ENCODE measurements around the gene RNF126.
"Not testable (repeated sequence)": the region's sequence is repeated elsewhere in the genome, so short reads cannot be mapped to it uniquely, and the experiment has no call there.

The RNF126 gene

GRCh38 chr19:645912-646778 is 16.9 kb downstream of the RNF126 start:
- no peak for DNase-seq

- DNase-seq: no peak
Measured at GRCh38 chr19:644789-645188, 18.2 kb downstream of the RNF126 start.

- DNase-seq: no peak
Measured at GRCh38 chr19:644363-644762, 18.7 kb downstream of the RNF126 start.

- DNase-seq: no peak
Measured at GRCh38 chr19:643736-644135, 19.3 kb downstream of the RNF126 start.

- no peak for DNase-seq
Measured at GRCh38 chr19:642767-643727, 20.0 kb downstream of the RNF126 start.

GRCh38 chr19:641702-642101 is 21.3 kb downstream of the RNF126 start:
- no peak for DNase-seq

- no peak for DNase-seq
Measured at GRCh38 chr19:640606-641189, 22.3 kb downstream of the RNF126 start.

GRCh38 chr19:640161-640558 is 22.9 kb downstream of the RNF126 start:
- DNase-seq: no peak

GRCh38 chr19:639253-640160 is 23.5 kb downstream of the RNF126 start, which contains the start of gene FGF22:
Gene FGF22 (plus strand): TSS chr19:639879. CDS start chr19:639926, 47 bp downstream.
- DNase-seq: peak; percentile 21

GRCh38 chr19:638906-639252 is 24.1 kb downstream of the RNF126 start:
- no peak for DNase-seq

- DNase-seq: no peak
Measured at GRCh38 chr19:634975-635652, 27.9 kb downstream of the RNF126 start.

- DNase-seq: no peak
Measured at GRCh38 chr19:633786-634639, 29.0 kb downstream of the RNF126 start.

- DNase-seq: peak; percentile 85
Measured at GRCh38 chr19:633068-633785, 29.8 kb downstream of the RNF126 start, which contains the start of gene POLRMT. Gene POLRMT (minus strand): TSS chr19:633537. CDS start chr19:633512, 25 bp downstream.

- DNase-seq: no peak
Measured at GRCh38 chr19:632579-633067, 30.4 kb downstream of the RNF126 start.

- no peak for DNase-seq
Measured at GRCh38 chr19:629961-630714, 32.9 kb downstream of the RNF126 start.

- not testable (repeated sequence) for DNase-seq
Measured at GRCh38 chr19:629515-629914, 33.5 kb downstream of the RNF126 start.

- no peak for DNase-seq
Measured at GRCh38 chr19:628168-628567, 34.8 kb downstream of the RNF126 start.

GRCh38 chr19:626566-626965 is 36.4 kb downstream of the RNF126 start:
- DNase-seq: not testable (repeated sequence)

GRCh38 chr19:625257-625656 is 37.8 kb downstream of the RNF126 start:
- no peak for DNase-seq

Measured in NCI-H526 treated with DMSO at 0.1 percent for 48 hours (cell line).